SH-SY5Y (cell line): ENCODE results near the gene SMARCB1.

Source experiments
- GATA2 ChIP-seq: IDR thresholded peaks from 2 replicates; pipeline ENCODE4 v1.6.1; 2011; ENCODE audit warnings: mild to moderate bottlenecking, low read depth, low read length
- GATA3 ChIP-seq: IDR thresholded peaks from 2 replicates; pipeline ENCODE4 v1.6.1; 2011; ENCODE audit warnings: low read depth, mild to moderate bottlenecking, low read length, moderate library complexity

The SMARCB1 gene

DNA sequence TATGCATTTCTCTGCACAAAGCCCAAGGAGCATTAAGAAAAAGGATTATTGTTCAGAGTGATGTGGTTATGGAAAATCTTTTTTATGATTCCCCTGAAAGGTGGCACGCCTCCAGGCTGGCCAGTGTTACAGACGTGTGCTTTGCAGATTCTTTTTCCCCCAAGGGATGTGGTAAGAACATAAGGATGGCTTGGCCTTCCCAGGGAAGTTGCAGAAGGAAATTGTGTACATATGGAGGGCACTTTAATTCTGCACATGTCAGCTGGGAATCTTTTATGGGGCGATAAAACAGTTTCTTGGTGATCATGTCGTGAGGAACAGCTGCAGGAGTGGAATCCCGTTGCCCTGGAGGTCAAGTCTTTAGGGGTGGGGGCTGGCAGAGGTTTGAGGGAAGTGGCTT, 9.7 kb downstream of the SMARCB1 start:
- no peak for TF ChIP-seq GATA3
- TF ChIP-seq GATA2: no peak

DNA sequence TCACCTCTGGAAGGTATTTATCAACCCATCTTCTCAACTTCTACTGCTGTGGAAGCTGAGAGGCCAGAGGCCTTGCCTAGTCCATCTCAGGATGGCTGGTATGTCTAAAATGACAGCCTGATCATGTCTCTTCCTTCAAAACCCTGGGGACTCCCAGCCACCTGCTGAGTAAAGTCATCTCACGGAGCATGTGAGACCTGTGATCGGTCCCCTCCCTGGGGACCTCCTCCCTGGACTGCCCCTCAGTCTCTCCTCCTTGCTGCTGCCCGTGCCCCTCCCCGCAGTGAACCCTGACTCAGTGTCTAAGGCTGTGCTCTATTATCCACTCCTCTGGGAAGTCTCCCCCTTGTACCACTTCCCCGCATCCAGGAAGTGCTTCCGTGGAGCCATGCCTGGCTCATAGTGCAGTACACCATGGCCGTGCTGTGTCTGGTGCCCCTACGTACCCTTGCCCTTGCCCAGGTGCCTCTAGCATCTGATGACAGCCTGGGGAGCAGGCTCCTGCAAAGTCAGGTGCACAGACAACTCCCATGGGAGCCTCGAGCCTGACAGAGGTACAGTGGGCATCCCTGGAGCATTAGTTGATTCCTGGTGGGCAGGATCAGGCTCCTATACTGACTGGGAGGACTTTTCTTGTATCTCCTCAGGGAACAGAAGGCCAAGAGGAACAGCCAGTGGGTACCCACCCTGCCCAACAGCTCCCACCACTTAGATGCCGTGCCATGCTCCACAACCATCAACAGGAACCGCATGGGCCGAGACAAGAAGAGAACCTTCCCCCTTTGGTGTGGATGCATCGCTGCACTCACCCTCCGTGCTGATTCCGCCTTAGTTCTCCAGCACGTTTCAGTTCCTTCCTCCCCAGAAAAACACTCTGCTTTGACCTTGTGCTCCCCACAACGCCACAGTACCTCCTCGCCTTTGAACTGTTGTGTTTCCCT, 13.8 kb downstream of the SMARCB1 start:
- no peak for TF ChIP-seq GATA2
- no peak for TF ChIP-seq GATA3

DNA sequence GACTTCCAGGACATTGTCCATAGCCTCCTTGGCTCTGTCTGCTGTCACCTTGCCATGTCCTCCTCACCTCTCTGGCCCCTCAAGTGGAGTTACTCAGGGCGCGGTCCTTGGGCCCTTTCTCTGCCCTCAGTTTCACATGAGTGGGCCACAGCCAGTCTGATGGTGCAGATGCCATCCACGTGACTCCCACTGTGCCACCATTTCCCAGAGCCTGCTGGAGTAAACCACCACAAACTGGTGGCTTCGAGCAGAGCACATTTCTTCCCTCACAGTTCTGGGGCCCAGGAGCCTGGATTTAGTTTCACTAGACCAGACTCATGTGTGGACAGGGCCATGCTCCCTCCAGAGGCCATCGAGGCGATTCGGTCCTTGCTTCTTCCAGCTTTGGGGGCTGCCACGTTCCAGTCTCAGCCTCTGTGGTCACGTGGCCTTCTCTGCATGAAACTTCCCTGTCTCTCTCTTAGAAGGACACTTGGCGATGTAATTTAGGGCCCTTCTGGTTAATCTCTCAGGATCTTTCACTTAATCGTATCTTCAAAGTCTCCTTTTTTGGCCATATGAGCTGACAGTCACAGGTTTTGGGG, 14.6 kb downstream of the SMARCB1 start:
- TF ChIP-seq GATA2 (no peak), GATA3 (no peak)

DNA sequence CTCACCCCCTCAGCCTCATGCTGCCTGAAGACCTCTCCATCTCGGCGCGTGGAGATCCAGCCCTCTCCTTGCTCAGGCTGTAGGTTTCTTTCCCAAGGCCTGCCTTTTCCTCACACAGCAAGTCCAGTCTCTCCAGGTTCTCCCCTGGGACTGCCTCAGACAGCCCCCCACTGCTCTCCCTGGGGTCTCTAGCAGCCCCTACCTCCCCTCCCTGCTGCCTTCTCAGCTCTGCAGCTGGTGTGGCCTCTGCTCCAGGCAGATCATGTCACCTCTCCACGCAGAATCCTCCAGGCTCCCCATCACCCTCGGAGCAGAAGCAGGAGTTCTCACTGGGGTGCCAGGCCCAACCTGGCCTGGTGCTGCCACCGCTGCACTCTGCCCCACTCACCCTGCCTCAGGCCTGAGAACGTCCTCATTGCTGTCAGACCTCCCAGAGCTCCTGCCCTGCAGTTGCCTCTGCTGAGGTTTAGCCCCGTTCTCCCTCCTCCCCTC, 15.2 kb downstream of the SMARCB1 start:
- TF ChIP-seq GATA2 (no peak), GATA3 (no peak)

DNA sequence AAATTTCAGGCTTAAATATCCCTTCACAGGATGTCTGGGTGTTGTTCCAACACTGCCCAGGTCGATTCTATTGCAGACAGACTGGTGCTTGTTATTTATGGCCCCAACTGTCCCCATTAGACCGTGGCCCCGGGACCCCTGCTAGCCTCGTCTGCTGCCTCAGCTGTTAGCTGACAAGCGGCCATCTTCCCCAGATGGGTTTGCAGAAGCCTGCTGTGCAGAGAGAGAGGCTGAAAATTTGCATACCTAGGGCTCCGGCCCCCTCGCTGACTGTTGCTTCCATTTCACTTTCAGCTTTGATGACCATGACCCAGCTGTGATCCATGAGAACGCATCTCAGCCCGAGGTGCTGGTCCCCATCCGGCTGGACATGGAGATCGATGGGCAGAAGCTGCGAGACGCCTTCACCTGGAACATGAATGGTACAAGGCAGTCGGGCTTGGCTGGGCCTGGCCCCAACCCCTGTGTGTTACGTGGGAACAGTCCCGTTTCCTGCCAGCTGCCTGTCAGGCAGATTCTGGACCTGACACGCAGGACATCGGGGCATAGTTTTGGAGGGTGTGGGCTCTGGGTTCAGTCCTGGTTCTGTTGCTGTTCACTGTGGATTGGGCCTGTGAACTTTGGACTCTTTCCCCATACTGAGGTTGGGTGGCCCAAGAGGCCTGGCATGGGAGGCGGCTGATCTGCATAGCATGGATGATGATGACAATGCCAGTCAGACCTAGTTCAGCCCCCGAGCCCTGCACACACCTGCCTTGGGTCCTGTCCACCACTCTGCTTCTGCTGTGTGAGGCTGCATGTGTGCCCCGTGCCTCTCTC, 16.4 kb downstream of the SMARCB1 start:
- TF ChIP-seq GATA2: no peak
- no peak for TF ChIP-seq GATA3

DNA sequence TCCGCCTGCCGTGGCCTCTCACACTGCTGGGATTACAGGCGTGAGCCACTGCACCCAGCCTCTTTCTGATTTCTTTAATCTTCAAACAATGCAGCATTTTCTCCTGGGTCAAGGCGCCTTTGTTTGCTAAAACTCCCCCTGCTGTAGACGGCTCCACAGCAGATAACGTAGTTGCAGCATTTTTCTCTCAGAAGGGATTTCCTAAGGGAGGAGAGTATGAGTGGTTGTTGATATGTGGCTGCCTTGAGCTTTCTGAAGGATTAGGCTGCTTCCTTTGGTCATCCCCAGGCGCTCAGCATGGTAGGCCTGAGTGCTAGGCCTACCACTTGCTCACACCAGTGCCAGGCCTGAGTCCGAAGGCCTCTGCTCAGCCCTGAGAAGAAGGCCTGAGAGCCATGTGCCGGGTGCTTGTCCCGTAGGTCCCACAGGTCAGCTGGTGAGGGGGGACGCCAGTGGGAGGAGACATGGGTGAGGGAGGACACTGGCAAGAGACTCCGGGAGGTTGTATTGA, 18.1 kb downstream of the SMARCB1 start:
- TF ChIP-seq GATA3 (no peak), GATA2 (no peak)

DNA sequence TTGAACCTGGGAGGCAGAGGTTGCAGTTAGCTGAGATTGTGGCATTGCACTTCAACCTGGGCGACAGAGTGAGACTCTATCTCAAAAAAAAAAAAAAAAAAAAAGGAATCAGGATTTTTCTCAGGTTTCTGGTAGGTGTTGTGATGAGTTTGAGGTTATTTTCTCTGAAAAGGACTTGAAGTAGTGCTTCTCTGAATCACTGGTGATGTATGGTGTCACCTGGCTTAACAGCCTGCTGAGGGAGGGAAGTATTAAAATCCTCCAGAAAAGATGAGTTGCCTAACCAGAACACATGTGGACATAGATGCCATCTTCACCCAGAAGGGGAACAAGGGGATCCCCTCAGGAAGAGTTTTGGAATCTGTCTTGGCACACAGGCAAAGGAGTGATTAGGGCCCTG, 20.1 kb downstream of the SMARCB1 start:
- TF ChIP-seq GATA2: no peak
- no peak for TF ChIP-seq GATA3

DNA sequence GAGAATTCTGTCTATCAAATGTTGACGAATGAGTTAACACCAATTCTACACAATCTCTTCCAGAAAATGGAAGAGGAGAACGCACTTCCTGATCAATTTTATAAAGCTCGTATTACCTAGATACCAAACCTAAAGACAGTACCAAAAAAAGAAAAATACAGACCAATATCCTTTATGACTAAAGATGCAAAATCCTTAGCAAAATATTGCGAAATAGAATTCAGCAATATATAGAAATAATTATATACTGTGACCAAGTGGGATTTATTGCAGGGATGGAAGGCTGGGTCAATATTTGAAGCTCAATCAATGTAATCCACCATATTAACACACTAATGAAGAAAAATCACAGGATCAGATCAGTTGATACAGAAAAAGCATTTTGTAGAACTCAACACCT, 25.6 kb downstream of the SMARCB1 start:
- TF ChIP-seq GATA2 (no peak), GATA3 (no peak)

DNA sequence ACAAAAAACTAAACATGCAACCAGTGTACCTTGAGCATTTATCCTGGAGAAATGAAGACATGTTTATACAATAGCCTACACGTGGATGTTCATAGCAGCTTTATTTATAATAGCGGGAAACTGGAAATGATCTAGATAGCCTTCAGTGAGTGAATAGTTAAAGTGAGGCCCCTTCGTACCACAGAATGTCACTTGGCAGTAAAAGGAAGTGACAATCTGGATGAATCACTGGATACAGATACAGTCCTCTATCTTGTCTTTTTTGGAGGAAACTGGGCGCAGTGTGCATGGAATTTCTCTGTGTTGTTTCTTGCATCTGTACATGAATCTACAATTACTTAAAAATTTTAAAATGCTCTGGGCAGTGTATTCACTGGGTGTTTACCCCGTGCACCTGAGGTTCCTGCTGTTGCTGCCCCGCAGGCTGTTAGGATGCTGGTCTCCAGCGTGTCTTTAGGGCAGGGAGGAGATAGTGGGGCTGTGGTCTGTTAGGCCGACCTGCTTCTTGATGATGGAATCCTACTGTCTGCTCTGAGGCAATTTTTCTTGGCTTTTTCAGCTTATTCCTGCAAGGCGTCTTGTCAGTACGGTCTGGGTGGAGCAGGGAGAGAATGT, 28.9 kb downstream of the SMARCB1 start:
- TF ChIP-seq GATA2 (no peak), GATA3 (no peak)

DNA sequence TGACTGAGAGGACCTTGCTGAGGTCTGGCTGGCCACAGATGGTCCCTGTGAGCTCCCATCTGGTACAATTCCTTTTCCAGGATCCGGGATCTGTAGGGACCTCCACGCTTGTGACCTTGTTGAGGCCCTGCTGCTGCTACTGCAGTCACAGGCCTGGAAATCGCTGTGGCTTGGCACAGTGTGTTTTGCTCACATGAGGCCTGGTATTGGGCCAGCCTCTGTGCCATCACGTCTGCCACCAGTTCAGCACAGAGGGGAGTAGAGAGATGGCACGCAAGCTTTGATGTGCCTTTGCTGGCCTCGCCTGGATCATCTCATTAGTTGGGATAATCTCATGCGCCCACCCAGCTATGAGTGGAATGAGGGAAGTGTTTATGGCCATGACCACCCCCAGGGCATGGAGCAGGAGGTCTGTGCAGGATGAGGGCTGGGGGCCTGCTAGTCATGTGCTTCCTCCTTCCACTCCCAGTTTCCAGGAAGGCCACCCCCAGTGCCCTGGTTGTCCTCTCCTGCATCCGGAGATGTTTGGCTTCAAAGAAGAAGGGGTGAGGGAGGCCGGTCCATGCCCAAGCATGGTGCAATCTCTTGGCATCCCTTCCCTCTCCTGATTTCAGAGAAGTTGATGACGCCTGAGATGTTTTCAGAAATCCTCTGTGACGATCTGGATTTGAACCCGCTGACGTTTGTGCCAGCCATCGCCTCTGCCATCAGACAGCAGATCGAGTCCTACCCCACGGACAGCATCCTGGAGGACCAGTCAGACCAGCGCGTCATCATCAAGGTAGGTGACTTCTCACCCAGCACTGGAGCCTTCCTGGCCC, 29.6 kb downstream of the SMARCB1 start:
- no peak for TF ChIP-seq GATA2
- TF ChIP-seq GATA3: no peak

DNA sequence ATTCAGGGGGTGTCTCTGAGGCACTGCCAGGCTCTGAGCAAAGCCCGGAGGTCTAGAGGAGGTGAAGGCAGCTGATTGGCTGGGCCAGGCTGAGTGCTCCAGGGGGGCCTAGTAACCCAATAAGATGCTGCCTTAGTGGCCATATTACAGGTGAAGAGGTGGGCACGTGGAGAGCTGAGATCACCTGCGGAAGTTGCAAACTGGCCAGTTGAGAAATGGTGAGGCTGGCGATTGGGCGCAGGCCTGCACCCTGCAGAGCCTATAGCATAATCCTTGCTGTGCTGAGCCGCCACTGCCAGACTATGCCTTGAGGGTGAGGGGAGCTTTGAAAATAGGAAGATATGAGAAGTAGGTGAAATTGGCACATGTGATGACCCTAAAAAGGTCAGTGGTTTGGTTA, 30.4 kb downstream of the SMARCB1 start:
- TF ChIP-seq GATA2 (no peak), GATA3 (no peak)

DNA sequence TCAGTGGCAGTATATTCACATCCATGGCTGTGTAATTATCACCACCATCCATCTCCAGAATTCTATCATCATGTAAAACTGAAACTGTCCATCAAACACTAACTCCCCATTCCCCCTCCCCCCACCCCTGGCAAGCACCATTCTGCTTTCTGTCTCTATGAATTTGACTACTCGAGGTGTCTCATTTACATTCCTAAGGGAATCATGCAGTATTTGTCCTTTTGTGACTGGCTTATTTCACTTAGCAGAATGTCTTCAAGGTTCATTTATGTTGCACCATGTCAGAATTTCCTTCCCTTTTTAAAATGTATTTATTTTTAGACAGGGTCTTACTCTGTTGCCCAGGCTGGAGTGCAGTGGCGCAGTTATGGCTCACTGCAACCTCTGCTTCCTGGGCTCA, 31.8 kb downstream of the SMARCB1 start:
- TF ChIP-seq GATA2 (no peak), GATA3 (no peak)

DNA sequence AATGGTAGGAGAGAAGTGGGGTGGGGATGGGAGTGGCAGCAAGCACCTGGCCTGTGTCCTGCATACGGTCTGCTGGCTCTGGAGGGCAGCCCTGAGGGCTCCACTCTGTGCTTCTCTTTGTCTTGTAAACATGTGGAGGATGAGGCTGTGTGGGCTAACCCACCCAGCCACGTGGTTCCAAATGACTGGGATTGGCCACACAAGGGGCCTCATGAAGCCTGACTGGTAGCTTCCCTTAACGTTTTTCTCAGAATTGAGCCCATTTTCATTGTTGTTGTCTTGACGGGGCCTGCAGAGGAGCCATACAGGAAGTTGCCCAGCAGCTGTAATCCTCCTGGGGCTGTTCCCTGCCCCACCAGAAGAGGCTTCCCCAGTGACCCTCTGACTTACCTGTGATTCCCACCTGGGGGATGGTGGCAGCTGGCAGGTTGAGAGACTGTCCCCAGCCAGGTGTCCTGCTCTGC, 34.0 kb downstream of the SMARCB1 start:
- TF ChIP-seq GATA3: no peak
- no peak for TF ChIP-seq GATA2
